HEK293 (cell line): ENCODE results near the gene AZGP1.

Source experiments
- CTCF ChIA-PET: fragments of 350-600 bp; formaldehyde crosslinking; extraction: SDS; loops from one replicate; lab custom pipeline; 2021; ENCODE audit warnings: antibody characterized with exemption; lab: Yijun Ruan, JAX
- POLR2A ChIA-PET: fragments of 300-600 bp; formaldehyde crosslinking; extraction: SDS; loops from one replicate; lab custom pipeline; 2020; ENCODE audit warnings: antibody characterized with exemption, inconsistent platforms; lab: Yijun Ruan, JAX
- H3K27ac ChIP-seq: fragments of 200-500 bp; sonication (Bioruptor generic); 2 replicates; pipeline ENCODE4 v1.5.1; 2014; ENCODE audit warnings: low read depth, low read length, control low read depth, inconsistent platforms; ENCODE audit errors: extremely low read depth
- H3K36me3 ChIP-seq, 2 experiments: fragments of 200-500 bp in 1 of 2; sonication (Bioruptor generic) in 1 of 2; 1 replicate in 1 of 2; 2 replicates in 1 of 2; pipeline ENCODE4 v1.5.1; 2014 to 2017; ENCODE audit warnings: inconsistent platforms in 2 of 2, low read length in 2 of 2; ENCODE audit not compliant: control insufficient read depth in 2 of 2, insufficient read depth in 1 of 2
- H3K4me1 ChIP-seq: fragments of 200-500 bp; sonication (Bioruptor generic); 2 replicates; pipeline ENCODE4 v1.5.1; 2014; ENCODE audit warnings: mild to moderate bottlenecking, low read length, inconsistent platforms; ENCODE audit not compliant: control insufficient read depth, insufficient read depth
- H3K4me3 ChIP-seq: 2 replicates; pipeline ENCODE4 v1.5.1; 2011; ENCODE audit warnings: low read depth, mild to moderate bottlenecking, control low read depth, low read length, moderate library complexity
- H3K9me3 ChIP-seq: fragments of 200-500 bp; sonication (Bioruptor generic); 2 replicates; pipeline ENCODE4 v1.5.1; 2014; ENCODE audit warnings: low read depth, low read length, inconsistent platforms; ENCODE audit not compliant: control insufficient read depth, insufficient read depth
- GLIS2 ChIP-seq: fragments of 450-650 bp; formaldehyde crosslinking; IDR thresholded peaks from 2 replicates; pipeline ENCODE4 v1.5.1; 2016; ENCODE audit warnings: missing biosample characterization, missing genetic modification characterization
- MZF1 ChIP-seq: fragments of 450-650 bp; formaldehyde crosslinking; IDR thresholded peaks from 2 replicates; pipeline ENCODE4 v1.5.1; 2017; ENCODE audit warnings: missing biosample characterization, missing genetic modification characterization, borderline replicate concordance
- TRIM28 ChIP-seq: IDR thresholded peaks from 2 replicates; pipeline ENCODE4 v1.6.1; 2011; ENCODE audit warnings: low read length, control low read depth, borderline replicate concordance
- YY1 ChIP-seq: fragments of 450-650 bp; formaldehyde crosslinking; IDR thresholded peaks from 2 replicates; pipeline ENCODE4 v1.5.1; 2018; ENCODE audit warnings: missing biosample characterization, missing genetic modification characterization
- YY2 ChIP-seq: fragments of 450-650 bp; formaldehyde crosslinking; IDR thresholded peaks from 2 replicates; pipeline ENCODE4 v1.5.1; 2016; ENCODE audit warnings: missing biosample characterization, missing genetic modification characterization
- ZNF223 ChIP-seq: fragments of 450-650 bp; formaldehyde crosslinking; IDR thresholded peaks from 2 replicates; pipeline ENCODE4 v1.5.1; 2016; ENCODE audit warnings: missing biosample characterization, missing genetic modification characterization
- ZNF324 ChIP-seq: fragments of 450-650 bp; formaldehyde crosslinking; IDR thresholded peaks from 2 replicates; pipeline ENCODE4 v1.5.1; 2016; ENCODE audit warnings: missing biosample characterization, missing genetic modification characterization
- ZNF654 ChIP-seq: fragments of 450-650 bp; formaldehyde crosslinking; IDR thresholded peaks from 2 replicates; pipeline ENCODE4 v1.5.1; 2016; ENCODE audit warnings: low read depth, missing biosample characterization, missing genetic modification characterization
- ZNF837 ChIP-seq: fragments of 450-650 bp; formaldehyde crosslinking; IDR thresholded peaks from 2 replicates; pipeline ENCODE4 v1.5.1; 2016; ENCODE audit warnings: missing biosample characterization, missing genetic modification characterization
- TF ChIP-seq, protein P1 (sequence below): fragments of 450-650 bp; formaldehyde crosslinking; IDR thresholded peaks from 2 replicates; pipeline ENCODE4 v1.5.1; 2017; ENCODE audit warnings: missing biosample characterization, missing genetic modification characterization
- TF ChIP-seq, protein P2 (sequence below): fragments of 450-650 bp; formaldehyde crosslinking; IDR thresholded peaks from 2 replicates; pipeline ENCODE4 v1.5.1; 2016; ENCODE audit warnings: missing biosample characterization, missing genetic modification characterization
- TF ChIP-seq, protein P3 (sequence below): fragments of 450-650 bp; formaldehyde crosslinking; IDR thresholded peaks from 2 replicates; pipeline ENCODE4 v1.5.1; 2016; ENCODE audit warnings: missing biosample characterization, missing genetic modification characterization
- TF ChIP-seq, protein P4 (sequence below): fragments of 450-650 bp; formaldehyde crosslinking; conservative IDR thresholded peaks from 2 replicates; pipeline ENCODE4 v1.5.1; 2016; ENCODE audit warnings: low read depth, missing biosample characterization, missing genetic modification characterization

Gene AZGP1

DNA sequence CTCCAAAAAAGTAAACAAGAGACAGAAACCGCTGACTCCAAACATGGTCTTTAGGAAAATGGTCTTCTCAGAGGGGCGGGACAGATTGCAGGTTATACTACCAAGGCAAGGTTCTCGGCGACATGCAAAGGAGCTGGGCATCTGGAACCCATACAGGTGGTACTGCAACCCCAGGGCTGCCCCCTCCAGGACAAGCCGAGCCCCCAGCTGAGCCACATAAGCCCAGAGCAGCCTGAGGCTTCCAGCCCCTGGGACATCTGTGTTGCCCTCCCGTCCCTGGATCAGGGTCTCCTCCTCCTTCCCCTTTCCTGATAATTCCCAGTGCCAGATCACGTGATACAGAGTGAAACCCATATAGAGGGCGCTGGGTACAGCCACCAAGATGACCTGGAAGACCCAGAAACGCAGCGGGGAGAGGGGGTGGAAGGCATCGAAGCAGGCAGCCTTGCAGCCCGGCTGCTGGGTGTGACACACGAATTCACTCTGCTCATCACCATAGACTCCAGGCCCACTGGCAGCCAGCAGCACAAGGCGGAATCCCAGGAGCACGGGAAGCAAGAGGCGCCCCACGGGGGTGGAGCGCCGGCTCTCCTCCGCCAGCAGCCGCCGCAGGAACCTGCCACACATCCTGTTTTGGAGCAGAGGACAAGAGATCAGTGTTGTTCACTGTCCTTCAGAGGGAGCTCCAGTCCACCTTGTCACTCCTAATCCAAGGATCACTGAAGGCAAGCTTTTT is 46.7 kb downstream of the AZGP1 start, which contains the start of gene GJC3 (continued):
- TF ChIP-seq ZNF223: no peak
- TF ChIP-seq, protein P1, sequence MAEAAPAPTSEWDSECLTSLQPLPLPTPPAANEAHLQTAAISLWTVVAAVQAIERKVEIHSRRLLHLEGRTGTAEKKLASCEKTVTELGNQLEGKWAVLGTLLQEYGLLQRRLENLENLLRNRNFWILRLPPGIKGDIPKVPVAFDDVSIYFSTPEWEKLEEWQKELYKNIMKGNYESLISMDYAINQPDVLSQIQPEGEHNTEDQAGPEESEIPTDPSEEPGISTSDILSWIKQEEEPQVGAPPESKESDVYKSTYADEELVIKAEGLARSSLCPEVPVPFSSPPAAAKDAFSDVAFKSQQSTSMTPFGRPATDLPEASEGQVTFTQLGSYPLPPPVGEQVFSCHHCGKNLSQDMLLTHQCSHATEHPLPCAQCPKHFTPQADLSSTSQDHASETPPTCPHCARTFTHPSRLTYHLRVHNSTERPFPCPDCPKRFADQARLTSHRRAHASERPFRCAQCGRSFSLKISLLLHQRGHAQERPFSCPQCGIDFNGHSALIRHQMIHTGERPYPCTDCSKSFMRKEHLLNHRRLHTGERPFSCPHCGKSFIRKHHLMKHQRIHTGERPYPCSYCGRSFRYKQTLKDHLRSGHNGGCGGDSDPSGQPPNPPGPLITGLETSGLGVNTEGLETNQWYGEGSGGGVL: peak; percentile 39; the same call in 1 of the 2 replicates
- no peak for TF ChIP-seq ZNF837 (tag by site-specific recombination)
- TF ChIP-seq GLIS2 (tag by site-specific recombination): peak; percentile 57
- TF ChIP-seq, protein P2, sequence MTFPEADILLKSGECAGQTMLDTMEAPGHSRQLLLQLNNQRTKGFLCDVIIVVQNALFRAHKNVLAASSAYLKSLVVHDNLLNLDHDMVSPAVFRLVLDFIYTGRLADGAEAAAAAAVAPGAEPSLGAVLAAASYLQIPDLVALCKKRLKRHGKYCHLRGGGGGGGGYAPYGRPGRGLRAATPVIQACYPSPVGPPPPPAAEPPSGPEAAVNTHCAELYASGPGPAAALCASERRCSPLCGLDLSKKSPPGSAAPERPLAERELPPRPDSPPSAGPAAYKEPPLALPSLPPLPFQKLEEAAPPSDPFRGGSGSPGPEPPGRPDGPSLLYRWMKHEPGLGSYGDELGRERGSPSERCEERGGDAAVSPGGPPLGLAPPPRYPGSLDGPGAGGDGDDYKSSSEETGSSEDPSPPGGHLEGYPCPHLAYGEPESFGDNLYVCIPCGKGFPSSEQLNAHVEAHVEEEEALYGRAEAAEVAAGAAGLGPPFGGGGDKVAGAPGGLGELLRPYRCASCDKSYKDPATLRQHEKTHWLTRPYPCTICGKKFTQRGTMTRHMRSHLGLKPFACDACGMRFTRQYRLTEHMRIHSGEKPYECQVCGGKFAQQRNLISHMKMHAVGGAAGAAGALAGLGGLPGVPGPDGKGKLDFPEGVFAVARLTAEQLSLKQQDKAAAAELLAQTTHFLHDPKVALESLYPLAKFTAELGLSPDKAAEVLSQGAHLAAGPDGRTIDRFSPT (tag by site-specific recombination): peak; percentile 44; the same call in 1 of the 2 replicates
- TF ChIP-seq, protein P3, sequence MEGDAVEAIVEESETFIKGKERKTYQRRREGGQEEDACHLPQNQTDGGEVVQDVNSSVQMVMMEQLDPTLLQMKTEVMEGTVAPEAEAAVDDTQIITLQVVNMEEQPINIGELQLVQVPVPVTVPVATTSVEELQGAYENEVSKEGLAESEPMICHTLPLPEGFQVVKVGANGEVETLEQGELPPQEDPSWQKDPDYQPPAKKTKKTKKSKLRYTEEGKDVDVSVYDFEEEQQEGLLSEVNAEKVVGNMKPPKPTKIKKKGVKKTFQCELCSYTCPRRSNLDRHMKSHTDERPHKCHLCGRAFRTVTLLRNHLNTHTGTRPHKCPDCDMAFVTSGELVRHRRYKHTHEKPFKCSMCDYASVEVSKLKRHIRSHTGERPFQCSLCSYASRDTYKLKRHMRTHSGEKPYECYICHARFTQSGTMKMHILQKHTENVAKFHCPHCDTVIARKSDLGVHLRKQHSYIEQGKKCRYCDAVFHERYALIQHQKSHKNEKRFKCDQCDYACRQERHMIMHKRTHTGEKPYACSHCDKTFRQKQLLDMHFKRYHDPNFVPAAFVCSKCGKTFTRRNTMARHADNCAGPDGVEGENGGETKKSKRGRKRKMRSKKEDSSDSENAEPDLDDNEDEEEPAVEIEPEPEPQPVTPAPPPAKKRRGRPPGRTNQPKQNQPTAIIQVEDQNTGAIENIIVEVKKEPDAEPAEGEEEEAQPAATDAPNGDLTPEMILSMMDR (tag by site-specific recombination): peak; percentile 59
- 0 out of 2 replicates have a peak, but pooled peaks have one; percentile 41 for TF ChIP-seq ZNF324 (tag by site-specific recombination)
- TF ChIP-seq, protein P4, sequence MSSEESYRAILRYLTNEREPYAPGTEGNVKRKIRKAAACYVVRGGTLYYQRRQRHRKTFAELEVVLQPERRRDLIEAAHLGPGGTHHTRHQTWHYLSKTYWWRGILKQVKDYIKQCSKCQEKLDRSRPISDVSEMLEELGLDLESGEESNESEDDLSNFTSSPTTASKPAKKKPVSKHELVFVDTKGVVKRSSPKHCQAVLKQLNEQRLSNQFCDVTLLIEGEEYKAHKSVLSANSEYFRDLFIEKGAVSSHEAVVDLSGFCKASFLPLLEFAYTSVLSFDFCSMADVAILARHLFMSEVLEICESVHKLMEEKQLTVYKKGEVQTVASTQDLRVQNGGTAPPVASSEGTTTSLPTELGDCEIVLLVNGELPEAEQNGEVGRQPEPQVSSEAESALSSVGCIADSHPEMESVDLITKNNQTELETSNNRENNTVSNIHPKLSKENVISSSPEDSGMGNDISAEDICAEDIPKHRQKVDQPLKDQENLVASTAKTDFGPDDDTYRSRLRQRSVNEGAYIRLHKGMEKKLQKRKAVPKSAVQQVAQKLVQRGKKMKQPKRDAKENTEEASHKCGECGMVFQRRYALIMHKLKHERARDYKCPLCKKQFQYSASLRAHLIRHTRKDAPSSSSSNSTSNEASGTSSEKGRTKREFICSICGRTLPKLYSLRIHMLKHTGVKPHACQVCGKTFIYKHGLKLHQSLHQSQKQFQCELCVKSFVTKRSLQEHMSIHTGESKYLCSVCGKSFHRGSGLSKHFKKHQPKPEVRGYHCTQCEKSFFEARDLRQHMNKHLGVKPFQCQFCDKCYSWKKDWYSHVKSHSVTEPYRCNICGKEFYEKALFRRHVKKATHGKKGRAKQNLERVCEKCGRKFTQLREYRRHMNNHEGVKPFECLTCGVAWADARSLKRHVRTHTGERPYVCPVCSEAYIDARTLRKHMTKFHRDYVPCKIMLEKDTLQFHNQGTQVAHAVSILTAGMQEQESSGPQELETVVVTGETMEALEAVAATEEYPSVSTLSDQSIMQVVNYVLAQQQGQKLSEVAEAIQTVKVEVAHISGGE: peak; percentile 54; the same call in 1 of the 2 replicates
- no peak for TF ChIP-seq YY2 (tag by site-specific recombination)
- no peak for TF ChIP-seq TRIM28
- peak; percentile 29 for TF ChIP-seq ZNF654 (tag by site-specific recombination)

DNA sequence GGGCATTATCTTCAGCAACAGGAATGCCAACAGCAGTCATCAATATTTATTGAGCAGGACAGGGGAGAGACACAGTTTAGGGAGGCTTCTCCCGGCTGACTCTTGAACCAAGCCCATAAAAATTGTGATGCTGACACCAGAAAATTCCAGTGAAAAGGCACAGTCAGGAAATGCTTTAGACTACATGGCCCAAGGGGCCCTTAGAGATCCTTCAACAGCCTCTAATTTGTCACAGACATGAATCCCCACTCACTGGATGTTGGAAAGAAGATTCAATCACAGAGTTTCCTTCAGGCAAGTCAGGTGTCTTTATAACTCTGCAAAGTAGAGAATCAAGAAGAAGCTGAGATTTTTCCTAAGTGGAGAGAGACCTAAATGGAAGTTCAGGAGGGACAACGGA is 47.6 kb downstream of the AZGP1 start:
- ChIA-PET CTCF (interaction anchor here (1.0 to 1.8 kb wide), 3 partner anchors 8 to 51 kb away, joined by 3 to 5 read pairs (median 3); no protein-coding TSS in a partner anchor), POLR2A (interaction anchor here (0.9 kb wide), 1 partner anchor 9 kb away, joined by 3 read pairs; no protein-coding TSS in a partner anchor)
- Histone ChIP-seq H3K9me3 (no peaks in the 10 kb centered on the region), H3K4me1 (no peaks in the 10 kb centered on the region), H3K4me3 (no peak overlapping the region), H3K27ac (no peak overlapping the region), H3K36me3 (no peaks in the 10 kb centered on the region)
- TF ChIP-seq MZF1 (peak; percentile 68; the same call in 1 of the 2 replicates), YY1 (no peak)
- TF ChIP-seq, all 188 proteins: peak for 1
